ENCODE data around the gene SURF4.
"Not testable (repeated sequence)": the region's sequence is repeated elsewhere in the genome, so short reads cannot be mapped to it uniquely, and the experiment has no call there.

Gene SURF4

GRCh38 chr9:133397370-133397769 is 21.5 kb upstream of the SURF4 start:
- DNase-seq (ENCODE audit: low spot score), result no peak

DNA sequence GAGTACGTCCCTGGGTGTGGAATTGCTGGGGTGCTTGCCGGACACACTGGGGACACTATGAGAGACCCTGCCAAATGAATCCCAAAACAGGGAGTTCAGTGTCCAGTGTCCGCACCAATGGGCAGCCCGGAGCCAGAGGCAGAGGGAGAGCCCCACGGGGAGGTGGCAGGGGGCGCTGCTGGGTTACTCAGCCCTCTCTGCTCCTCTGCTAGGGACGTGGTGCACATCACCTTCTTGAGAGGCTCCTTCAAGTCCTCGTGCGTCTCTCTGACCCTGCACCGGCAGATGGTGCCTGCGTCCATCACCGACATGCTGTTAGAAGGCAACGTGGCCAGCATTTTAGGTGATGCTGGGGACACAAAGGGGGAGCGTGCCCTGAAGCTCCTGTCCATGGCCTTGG is 21.1 kb upstream of the SURF4 start:
- DNase-seq (ENCODE audit: low spot score), result peak; percentile 49

GRCh38 chr9:133394687-133395271 is 18.9 kb upstream of the SURF4 start:
- no peak for DNase-seq (ENCODE audit: low spot score)

GRCh38 chr9:133393399-133393798 is 17.5 kb upstream of the SURF4 start:
- DNase-seq (ENCODE audit: low spot score), result no peak

DNA sequence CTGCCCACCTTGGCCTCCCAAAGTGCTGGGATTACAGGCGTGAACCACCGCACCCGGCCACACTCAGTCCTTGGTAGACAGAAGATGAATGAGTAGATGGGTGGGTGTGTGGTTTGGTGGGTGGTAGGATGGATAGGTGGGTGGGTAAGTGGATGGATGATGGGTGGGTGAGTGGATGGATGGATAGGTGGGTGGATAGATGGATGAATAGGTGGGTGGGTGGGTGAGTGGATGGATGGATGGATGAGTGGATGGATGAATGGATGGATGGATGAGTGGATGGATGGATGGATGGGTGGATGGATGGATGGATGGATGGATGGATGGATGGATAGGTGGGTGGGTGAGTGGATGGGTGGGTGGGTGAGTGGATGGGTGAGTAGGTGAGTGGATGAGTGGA is 16.4 kb upstream of the SURF4 start:
- not testable (repeated sequence) for DNase-seq (ENCODE audit: low spot score)

GRCh38 chr9:133391449-133391848 is 15.6 kb upstream of the SURF4 start:
- not testable (repeated sequence) for DNase-seq (ENCODE audit: low spot score)

GRCh38 chr9:133390713-133391112 is 14.9 kb upstream of the SURF4 start:
- no peak for DNase-seq (ENCODE audit: low spot score)

DNA sequence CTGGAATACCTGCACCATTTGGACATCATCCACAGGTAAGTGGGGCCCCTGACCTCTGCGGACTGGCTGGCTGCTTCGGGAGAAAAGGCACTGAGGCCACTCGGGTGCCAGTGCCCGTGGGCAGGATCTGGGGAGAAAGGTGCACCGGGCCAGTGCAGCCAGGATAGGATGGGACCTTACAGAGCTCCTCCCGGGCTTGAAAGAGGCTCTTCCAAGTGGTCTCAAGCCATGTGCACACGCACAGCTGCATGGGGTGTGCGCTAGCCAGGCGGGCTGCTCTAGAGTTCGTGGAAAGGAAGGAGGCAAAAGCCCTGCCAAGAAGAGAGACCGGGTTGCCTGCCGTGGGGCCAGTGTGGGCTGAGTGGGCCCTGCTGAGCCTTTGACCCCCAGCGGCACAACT is 13.7 kb upstream of the SURF4 start:
- no peak for DNase-seq (ENCODE audit: low spot score)

DNA sequence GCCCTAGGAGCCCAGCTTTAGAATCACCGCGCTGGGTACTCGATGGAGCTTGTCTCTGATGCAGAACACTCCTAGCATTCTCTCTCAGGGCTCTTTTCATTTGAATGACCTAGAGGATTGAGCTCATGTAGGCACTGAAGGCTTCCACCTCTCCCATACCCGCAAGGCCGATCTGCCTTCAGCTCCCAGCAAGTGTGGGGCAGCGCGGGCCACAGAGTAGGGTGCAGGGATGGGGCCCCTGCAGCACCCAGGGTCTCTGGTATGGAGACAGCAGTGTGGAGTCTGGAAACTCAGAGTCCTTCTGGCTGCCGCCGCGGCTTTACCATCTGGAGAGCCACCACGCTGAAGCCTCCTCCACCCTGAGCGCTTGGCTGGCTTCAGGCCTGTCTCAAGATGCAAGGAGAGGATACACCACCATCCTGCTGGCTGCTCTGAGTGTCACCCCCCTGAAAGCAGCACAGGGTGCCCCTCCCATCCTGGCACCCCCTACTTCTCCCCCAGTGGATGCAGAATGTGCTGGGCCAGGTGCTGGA is 13.2 kb upstream of the SURF4 start:
- DNase-seq (ENCODE audit: low spot score), result no peak

DNA sequence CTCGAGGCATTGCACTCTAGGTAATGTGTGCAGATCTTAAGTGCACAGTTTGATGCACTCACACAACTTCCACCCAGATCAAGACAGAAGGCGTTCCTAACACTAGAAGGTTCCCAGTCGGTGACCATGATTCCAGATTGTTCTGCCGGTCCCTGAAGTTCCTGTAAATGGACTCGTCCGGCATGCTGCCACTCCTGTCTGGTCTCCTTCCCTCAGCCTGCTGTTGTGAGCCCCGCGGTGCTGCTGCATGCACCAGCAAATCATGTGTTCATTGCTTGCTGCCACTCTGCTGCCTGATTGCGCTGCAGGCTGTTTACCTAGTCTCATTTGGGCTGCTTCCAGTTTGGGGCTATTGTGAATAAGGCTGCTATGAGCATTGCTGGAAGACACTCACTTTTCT is 11.8 kb upstream of the SURF4 start:
- DNase-seq (ENCODE audit: low spot score), result no peak

DNA sequence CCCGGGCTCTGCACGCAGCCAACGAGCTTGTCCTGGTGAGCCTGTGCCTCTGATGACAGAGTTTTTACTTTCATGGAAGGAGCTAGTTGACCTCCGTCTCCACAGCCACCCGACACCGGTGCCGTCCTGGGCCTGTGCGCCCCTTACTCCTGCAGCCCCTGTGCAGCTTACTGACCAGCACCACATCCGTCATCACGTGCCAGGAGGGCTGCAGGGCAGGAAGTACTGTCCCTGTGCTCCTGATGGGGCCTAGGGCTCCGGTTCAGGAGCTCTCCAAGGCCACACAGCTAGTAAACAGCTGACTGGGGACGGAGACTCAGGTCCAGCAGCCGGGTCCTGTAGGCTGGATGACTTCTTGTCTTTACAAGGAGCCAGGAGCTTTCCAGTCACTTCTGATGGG is 10.5 kb upstream of the SURF4 start:
- no peak for DNase-seq (ENCODE audit: low spot score)

DNA sequence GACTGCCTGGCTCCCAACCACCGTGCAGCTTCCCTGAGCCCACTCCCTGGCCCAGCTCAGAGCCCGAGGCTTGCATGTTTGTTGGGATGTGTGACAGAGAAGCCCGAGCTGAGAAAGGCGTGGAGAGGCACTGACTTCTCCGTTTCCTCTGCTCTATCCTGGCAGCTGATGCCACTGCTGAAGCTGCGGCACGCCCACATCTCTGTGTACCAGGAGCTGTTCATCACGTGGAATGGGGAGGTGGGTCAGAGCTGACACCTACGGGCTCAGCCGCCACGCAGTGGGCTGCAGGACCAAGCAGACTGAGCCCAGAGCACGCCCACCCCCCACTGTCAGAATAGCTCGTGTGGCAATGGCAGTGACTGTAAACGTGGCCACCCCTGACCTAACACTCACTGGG is 9.6 kb upstream of the SURF4 start:
- DNase-seq (ENCODE audit: low spot score), result no peak

DNA sequence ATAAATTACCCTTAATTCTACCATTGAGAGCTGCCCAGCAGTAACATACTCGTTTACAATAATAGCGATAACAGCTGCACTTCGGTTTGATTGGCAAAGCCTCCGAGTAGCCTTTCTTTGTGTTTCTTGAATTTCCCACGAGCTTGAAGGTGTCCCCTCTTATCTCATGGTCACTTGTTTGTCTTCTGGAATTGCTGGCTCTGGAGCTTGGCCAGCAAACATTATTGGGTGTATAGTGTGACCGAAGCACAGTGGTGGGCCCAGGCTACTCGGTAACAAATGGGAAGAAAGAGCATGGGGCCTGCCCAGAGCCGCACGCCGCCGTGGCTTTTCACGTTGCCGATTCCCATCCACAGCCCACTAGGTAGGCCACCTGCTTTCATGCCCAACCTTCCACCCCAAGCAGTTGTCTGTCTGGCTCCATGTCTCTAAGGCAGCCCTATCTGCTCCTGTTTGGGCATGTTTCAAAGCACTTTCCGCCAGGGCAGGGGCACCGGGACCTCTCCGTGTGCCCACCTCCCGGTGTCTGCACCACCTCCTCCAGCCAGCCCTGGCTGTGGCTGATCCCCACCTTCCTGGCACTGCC is 9.0 kb upstream of the SURF4 start:
- DNase-seq (ENCODE audit: low spot score), result no peak

GRCh38 chr9:133383438-133383837 is 7.6 kb upstream of the SURF4 start:
- DNase-seq (ENCODE audit: low spot score), result no peak

GRCh38 chr9:133382507-133383141 is 6.8 kb upstream of the SURF4 start:
- DNase-seq (ENCODE audit: low spot score), result no peak

DNA sequence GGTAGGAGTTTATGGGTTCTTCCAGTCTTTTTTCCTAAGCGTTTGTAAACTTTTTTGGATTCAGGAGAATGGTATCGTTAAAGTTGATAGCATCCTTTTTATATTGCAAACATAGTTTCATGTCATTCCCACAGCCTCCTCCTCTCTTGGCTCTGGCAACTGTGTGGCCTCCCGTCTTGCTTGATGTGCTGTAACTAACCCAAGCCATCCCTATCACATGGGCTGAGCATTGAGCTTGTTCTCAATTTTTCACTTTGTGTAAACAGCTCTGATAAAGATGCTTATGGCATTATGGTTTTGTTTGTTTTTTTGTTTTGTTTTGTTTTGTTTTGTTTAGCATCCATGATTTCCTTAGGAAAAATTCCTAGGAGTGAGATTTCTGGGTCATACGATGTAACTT is 4.9 kb upstream of the SURF4 start:
- no peak for DNase-seq (ENCODE audit: low spot score)

DNA sequence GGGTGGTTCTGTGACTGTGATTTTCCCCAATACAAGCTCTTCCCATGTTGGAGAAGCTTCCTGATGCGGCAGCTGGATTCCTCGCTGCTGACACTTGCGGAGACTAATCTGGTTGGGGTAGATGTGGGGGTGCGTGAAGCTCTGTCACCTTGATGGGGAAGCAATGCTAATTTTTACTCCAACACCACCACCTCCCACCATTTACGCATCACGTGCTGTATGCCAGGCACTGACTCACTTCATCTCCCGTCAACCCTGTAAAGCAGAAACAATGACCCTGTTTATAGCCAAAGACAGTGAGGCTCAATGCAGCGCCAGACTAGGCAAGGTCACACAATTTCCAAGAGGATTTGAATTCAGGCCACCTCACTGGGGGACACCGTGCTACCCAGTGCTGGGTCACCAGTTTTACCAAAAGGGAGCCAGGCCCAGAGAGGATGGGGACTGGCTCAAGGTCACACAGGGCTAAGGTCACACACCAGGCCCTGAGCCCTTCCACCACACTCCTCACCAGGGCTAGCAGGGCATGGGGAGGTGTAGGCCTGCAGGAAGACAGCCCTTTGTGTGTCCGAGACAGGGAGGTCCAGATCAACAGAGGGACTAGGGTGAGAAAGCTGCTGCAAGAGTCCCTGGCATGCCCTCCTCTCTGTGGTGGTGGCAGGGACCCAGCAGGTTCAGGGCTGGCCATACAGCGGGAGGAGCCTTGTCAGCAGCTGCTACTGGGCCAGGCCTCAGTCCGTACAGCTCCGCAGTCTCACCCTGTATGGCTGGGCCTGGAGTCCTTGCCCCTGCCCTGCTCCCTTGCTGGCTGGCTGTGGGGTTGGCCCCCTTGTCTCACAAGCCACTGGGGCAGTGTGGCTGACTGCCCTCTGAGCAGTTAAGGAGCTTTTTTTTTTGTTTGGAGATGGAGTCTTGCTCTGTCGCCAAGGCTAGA is 3.6 kb upstream of the SURF4 start:
- DNase-seq (ENCODE audit: low spot score), result no peak

DNA sequence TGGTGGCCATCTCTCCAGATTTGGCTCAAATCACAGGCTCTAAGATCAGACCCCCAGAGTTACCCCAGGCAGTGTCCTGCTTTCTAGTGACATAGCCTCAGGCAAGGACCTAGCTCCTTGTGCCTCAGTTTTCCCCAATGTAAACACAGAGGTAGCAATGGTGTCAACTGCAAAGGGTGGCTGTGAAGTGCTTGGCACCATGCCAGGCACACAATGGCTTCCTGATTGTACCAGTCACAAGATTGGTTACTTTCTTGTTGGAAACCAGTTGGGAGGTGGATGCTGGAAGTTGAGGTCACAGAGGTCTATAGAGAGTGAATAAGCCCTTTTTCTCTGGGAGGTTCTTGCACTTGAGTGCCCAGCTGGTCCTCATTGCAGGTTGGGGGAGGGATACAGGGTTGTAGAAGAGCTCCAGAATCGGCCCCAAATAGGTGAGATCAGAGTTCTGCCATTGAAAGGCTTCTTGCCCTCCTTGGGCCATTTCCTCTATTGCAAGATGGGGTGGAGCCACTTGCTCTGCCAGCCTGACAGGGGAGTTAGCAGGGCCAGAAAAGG is 2.6 kb upstream of the SURF4 start:
- DNase-seq (ENCODE audit: low spot score), result no peak

- no peak for DNase-seq (ENCODE audit: low spot score)
Observed at GRCh38 chr9:133377721-133378216, 1.9 kb upstream of the SURF4 start.

DNA sequence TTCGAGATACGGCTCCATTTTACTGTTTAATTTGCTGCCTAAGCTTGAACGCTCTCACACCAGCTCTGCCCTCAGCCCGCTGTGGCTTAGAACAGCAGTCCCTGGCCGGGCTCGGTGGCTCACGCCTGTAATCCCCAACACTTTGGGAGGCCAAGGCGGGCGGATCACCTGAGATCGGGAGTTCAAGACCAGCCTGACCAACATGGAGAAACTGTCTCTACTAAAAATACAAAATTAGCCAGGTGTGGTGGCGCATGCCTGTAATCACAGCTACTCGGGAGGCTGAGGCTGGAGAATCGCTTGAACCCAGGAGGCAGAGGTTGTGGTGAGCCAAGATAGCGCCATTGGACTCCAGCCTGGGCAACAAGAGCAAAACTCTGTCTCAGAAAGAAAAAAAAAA is 1.4 kb upstream of the SURF4 start:
- DNase-seq (ENCODE audit: low spot score), result not testable (repeated sequence)

GRCh38 chr9:133375116-133375723 is 640 bp downstream of the SURF4 start:
- DNase-seq (ENCODE audit: low spot score), result peak; percentile 67

Data from AG08396 (cell line).